ENCODE data around the gene PCDH1.
"Not testable (repeated sequence)": the region's sequence is repeated elsewhere in the genome, so short reads cannot be mapped to it uniquely, and the experiment has no call there.

The PCDH1 gene

DNA sequence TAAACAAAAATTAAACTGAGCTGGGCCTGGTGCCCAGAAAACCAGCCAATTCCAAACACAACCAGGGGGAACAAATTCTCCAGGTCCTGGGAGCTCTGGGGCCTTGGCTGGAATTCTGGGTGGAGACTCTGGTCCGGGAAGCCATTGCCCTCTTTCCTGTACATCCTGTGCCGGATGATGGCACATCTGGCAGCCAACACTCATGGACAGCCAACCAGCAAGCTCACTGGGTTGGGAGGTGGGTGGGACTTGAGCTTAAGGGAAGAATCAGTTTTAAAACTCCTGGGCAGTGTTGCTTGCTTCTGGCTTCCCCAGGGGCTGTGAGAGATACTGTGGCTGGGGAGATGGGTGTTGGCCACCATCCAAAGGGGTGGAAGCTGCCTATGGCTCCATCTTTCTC, 56.1 kb downstream of the PCDH1 start:
- Histone ChIP-seq H3K27me3 (ENCODE audit: control insufficient read depth in 1 of 2, insufficient read depth in 2 of 2, low read length in 2 of 2) (no peaks in the 10 kb centered on the region), H3K9ac (ENCODE audit: low read length) (no peak overlapping the region), H3K36me3 (ENCODE audit: insufficient read depth, low read length) (no peaks in the 10 kb centered on the region), H3K9me3 (ENCODE audit: low read length) (no peaks in the 10 kb centered on the region), H3K4me1 (ENCODE audit: insufficient read depth, low read length) (no peaks in the 10 kb centered on the region), H3K4me3 (ENCODE audit: low read depth in 1 of 2, low read length in 2 of 2) (no peak overlapping the region), H3K27ac (ENCODE audit: low read depth, low read length) (no peak overlapping the region)

DNA sequence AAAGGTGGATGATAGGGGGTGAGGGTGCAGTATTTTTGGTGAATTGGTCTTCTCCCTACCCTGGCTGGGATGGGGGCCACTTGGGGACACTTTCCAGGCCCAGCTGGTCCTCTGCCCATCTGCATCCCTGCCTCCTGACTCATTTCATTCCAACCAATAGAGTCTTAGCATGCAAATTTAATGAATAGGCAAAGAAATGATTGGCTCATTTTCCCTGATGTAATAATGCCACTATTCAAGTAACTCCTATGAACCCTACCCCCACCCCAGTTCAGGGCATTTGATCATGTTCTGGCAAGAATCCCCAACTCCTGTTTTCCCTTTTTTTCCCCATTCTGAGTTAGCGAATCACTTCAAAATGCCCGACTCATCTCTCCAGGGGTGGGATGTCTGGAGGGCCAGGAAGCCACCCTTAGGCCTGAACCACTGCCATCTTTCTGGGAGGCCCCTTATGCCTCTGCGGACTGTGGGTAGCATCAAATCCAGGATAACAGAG, 56.7 kb downstream of the PCDH1 start:
- H3K4me1 ChIP-seq (ENCODE audit: insufficient read depth, low read length) = no peaks in the 10 kb centered on the region
- no peak overlapping the region for H3K9ac ChIP-seq (ENCODE audit: low read length)
- no peaks in the 10 kb centered on the region for H3K27me3 ChIP-seq (ENCODE audit: control insufficient read depth in 1 of 2, insufficient read depth in 2 of 2, low read length in 2 of 2)
- no peaks in the 10 kb centered on the region for H3K36me3 ChIP-seq (ENCODE audit: insufficient read depth, low read length)
- H3K4me3 ChIP-seq (ENCODE audit: low read depth in 1 of 2, low read length in 2 of 2) = no peak overlapping the region
- no peak overlapping the region for H3K27ac ChIP-seq (ENCODE audit: low read depth, low read length)
- no peaks in the 10 kb centered on the region for H3K9me3 ChIP-seq (ENCODE audit: low read length)

DNA sequence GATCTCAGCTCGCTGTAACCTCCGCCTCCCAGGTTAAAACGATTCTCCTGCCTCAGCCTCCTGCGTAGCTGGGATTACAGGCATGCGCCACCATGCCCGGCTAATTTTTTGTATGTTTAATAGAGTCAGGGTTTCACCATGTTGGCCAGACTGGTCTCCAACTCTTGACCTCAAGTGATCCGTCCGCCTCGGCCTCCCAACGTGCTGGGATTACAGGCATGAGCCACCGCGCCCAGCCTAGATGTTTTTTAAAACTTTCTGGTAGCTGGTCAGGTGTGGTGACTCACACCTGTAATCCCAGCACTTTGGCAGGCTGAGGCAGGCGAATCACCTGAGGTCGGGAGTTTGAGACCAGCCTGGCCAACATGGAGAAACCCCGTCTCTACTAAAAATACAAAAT, 57.5 kb downstream of the PCDH1 start:
- not testable (repeated sequence) for H3K4me3 ChIP-seq (ENCODE audit: low read depth in 1 of 2, low read length in 2 of 2); H3K27me3 ChIP-seq (ENCODE audit: control insufficient read depth in 1 of 2, insufficient read depth in 2 of 2, low read length in 2 of 2); H3K4me1 ChIP-seq (ENCODE audit: insufficient read depth, low read length); H3K36me3 ChIP-seq (ENCODE audit: insufficient read depth, low read length); H3K9me3 ChIP-seq (ENCODE audit: low read length); H3K27ac ChIP-seq (ENCODE audit: low read depth, low read length); H3K9ac ChIP-seq (ENCODE audit: low read length)

DNA sequence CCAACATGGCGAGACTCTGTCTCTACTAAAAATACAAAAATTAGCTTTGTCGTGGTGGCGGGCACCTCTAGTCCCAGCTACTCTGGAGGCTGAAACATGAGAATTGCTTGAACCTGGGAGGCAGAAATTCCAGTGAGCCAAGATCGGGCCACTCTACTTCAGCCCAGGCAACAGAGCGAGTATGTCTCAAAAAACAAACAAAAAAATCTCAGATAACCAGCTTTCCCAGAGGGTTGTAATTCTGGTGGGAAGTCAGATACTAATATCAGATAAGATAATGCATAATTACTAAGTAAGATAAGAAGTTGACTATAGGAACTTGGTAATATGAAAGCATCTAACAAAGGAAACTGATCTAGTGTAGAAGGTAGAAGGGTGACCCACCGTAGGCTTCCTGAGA, 60.6 kb downstream of the PCDH1 start:
- Histone ChIP-seq H3K4me3 (ENCODE audit: low read depth in 1 of 2, low read length in 2 of 2) (no peak overlapping the region), H3K4me1 (ENCODE audit: insufficient read depth, low read length) (no peaks in the 10 kb centered on the region), H3K9me3 (ENCODE audit: low read length) (no peaks in the 10 kb centered on the region), H3K36me3 (ENCODE audit: insufficient read depth, low read length) (no peaks in the 10 kb centered on the region), H3K9ac (ENCODE audit: low read length) (no peak overlapping the region), H3K27ac (ENCODE audit: low read depth, low read length) (no peak overlapping the region), H3K27me3 (ENCODE audit: control insufficient read depth in 1 of 2, insufficient read depth in 2 of 2, low read length in 2 of 2) (no peaks in the 10 kb centered on the region)

DNA sequence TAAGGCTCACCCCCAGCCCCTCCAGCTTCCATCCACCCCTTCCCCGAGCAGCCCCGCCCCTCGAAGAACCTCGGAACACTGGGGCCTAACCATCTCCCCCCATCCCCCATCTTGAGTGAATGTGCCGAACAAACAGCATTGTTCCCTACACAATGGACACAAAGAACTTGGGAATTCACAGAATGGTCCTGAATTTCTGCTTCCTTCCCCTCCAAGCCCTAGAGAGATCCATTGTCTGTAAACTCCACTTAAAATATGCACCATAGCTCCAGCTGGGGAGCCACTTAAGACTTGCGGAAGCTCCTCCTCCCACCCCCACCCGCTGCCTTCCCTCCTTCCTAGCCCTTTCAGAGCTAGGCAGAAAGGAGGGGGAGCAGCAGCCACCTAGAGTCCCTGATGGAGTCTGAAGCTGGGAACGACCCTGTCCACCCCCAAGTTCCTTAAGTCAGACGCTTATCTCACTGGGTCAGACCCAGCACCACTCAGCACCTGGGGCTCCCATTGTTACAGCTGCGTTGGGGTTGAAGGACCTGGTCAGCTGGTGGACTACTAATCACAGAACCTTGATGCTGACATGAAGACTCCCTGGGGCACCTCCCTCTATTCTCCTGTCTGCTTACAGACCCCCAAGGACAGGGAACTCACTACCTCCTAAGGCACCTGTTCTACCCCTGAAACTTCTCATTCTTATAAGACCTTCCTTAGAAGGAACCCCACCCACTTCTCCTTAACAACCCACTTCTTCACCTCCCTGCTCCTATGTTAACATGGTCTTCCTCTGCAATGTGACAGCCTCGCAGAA, 61.4 kb downstream of the PCDH1 start:
- Histone ChIP-seq H3K4me3 (ENCODE audit: low read depth in 1 of 2, low read length in 2 of 2) (no peak overlapping the region), H3K4me1 (ENCODE audit: insufficient read depth, low read length) (no peaks in the 10 kb centered on the region), H3K9ac (ENCODE audit: low read length) (no peak overlapping the region), H3K36me3 (ENCODE audit: insufficient read depth, low read length) (no peaks in the 10 kb centered on the region), H3K9me3 (ENCODE audit: low read length) (no peaks in the 10 kb centered on the region), H3K27ac (ENCODE audit: low read depth, low read length) (no peak overlapping the region), H3K27me3 (ENCODE audit: control insufficient read depth in 1 of 2, insufficient read depth in 2 of 2, low read length in 2 of 2) (peaks cover 0 to 4% of the 10 kb centered on the region in 2 donors)

DNA sequence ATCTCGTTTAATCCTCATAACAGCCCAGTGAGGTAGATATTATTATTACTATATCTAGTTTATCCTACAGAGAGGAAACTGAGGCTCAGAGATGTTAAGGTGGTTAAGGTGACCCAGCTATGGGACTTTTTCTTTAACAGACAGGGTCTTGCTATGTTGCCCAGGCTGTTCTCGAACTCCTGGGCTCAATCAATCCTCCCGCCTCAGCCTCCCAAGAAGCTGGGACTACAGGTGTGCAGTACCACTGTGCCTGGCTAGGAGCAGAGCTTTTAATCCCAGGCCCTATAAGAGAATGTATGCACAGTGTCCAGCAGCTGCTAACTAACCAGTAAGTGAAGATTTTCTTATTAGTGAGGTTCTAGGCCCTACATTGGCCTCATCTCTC, 62.4 kb downstream of the PCDH1 start:
- H3K27me3 ChIP-seq (ENCODE audit: control insufficient read depth in 1 of 2, insufficient read depth in 2 of 2, low read length in 2 of 2) = peaks cover 0 to 10% of the 10 kb centered on the region in 2 donors

DNA sequence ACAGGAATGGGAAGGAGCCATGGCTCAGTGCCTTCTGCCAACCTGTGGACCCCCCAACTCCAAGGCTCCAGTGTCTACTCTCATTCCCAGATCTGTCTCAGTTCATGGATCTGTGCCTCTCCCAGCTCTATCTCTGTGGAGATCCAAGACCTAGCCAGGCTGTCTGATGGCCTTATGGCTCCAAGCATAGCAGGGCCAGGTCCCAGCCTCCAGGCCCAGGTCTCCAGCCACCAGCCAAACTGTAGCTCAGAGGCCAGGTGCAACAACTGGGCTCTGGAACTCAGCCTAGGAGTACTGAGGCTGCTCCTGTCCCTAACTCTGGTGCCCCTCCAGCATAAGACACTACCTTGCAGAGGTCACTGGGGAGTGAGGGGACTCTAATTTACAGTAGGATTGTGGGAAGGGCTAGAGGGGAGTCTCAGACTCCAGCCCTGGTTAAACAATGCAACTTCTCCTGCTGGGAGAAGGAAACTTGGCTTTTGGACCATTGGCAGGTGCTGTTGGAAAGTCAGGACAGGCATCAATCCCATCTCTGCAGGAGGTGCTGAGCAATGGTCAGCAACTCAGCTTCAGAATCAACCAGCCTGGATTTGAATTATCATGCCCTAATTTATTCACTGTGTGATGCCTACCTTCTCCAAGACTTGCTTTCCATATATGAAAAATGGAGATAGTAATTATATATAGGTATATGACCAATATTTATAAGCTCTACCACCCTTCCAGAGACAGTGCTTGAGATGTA, 63.0 kb downstream of the PCDH1 start:
- Histone ChIP-seq H3K27ac (ENCODE audit: low read depth, low read length) (no peak overlapping the region), H3K36me3 (ENCODE audit: insufficient read depth, low read length) (no peaks in the 10 kb centered on the region), H3K4me3 (ENCODE audit: low read depth in 1 of 2, low read length in 2 of 2) (no peak overlapping the region), H3K27me3 (ENCODE audit: control insufficient read depth in 1 of 2, insufficient read depth in 2 of 2, low read length in 2 of 2) (peaks cover 0 to 10% of the 10 kb centered on the region in 2 donors), H3K9ac (ENCODE audit: low read length) (no peak overlapping the region), H3K4me1 (ENCODE audit: insufficient read depth, low read length) (no peaks in the 10 kb centered on the region), H3K9me3 (ENCODE audit: low read length) (no peaks in the 10 kb centered on the region)

More for the DNA sequence above, 62.4 kb downstream of the PCDH1 start:
- Histone ChIP-seq H3K4me1 (ENCODE audit: insufficient read depth, low read length) (no peaks in the 10 kb centered on the region), H3K36me3 (ENCODE audit: insufficient read depth, low read length) (no peaks in the 10 kb centered on the region), H3K4me3 (ENCODE audit: low read depth in 1 of 2, low read length in 2 of 2) (no peak overlapping the region), H3K9ac (ENCODE audit: low read length) (no peak overlapping the region), H3K27ac (ENCODE audit: low read depth, low read length) (no peak overlapping the region), H3K9me3 (ENCODE audit: low read length) (no peaks in the 10 kb centered on the region)

DNA sequence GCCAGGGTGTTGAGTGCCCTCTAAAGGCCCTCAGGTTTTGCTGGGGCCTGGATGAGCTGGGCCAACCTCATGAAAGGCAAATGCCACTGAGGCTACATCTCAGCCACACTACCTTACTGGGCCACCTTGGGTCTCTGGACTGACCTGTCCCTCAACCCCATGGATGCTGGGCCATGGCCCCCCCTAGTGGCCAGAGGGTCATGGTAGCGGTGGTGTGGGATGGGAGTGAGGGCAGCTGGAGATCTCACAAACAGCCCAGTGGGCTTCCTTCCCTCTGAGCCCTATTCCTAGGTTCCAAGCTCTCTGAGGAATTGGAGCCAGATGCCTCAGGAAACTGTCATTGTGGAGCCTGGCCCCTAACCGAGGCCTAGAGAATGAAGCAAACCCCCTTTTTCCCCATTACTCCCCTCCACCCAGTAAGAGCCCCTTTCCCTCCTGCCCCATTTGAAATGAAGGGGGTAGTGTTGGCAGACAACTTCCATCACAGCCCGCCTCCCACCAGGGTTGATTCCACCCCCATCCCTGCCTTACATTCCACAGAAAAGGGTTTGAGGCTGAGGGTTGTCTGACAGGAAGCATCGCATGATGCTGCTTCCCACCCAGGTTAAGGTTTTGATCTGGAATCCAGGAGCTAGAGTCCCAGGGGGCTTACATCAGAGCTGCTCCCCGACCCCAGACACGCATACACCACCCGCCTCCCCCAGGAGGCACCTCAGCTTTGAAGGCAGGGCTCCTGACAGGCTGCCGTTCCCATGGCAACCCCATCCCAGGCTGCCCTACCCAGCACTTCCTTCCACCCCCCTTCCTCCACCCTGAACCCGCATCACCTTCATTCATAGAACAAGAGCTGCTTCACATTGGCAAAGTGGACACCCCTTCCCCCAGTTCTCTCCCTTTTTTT, 63.9 kb downstream of the PCDH1 start:
- H3K27ac ChIP-seq (ENCODE audit: low read depth, low read length) = no peak overlapping the region
- peaks cover 0 to 10% of the 10 kb centered on the region in 2 donors for H3K27me3 ChIP-seq (ENCODE audit: control insufficient read depth in 1 of 2, insufficient read depth in 2 of 2, low read length in 2 of 2)
- H3K4me3 ChIP-seq (ENCODE audit: low read depth in 1 of 2, low read length in 2 of 2) = no peak overlapping the region
- no peak overlapping the region for H3K9ac ChIP-seq (ENCODE audit: low read length)
- H3K36me3 ChIP-seq (ENCODE audit: insufficient read depth, low read length) = no peaks in the 10 kb centered on the region
- no peaks in the 10 kb centered on the region for H3K9me3 ChIP-seq (ENCODE audit: low read length)
- H3K4me1 ChIP-seq (ENCODE audit: insufficient read depth, low read length) = no peaks in the 10 kb centered on the region

DNA sequence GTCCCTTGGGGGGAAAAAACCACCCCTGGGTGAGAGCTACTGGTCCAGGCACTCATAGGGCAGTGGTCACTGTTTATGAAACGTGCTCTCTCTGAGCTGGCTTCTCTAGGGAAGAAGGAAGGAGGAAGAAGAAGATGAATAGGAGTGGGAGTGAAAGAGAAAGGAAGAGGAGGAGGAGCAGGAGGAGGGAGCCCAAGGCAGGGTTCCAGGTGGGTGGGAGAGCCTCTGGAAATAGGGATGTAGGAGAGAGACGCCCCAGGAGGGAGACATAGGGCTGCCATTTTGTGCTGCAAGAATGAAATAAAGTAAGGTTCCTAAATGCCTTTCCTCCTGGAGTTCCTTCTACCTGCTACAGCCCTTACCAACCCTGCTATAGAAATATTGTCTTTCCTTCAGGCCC, 65.7 kb downstream of the PCDH1 start:
- no peaks in the 10 kb centered on the region for H3K4me1 ChIP-seq (ENCODE audit: insufficient read depth, low read length)
- no peak overlapping the region for H3K9ac ChIP-seq (ENCODE audit: low read length)
- H3K36me3 ChIP-seq (ENCODE audit: insufficient read depth, low read length) = no peaks in the 10 kb centered on the region
- peaks cover 0 to 10% of the 10 kb centered on the region in 2 donors for H3K27me3 ChIP-seq (ENCODE audit: control insufficient read depth in 1 of 2, insufficient read depth in 2 of 2, low read length in 2 of 2)
- H3K27ac ChIP-seq (ENCODE audit: low read depth, low read length) = no peak overlapping the region
- no peaks in the 10 kb centered on the region for H3K9me3 ChIP-seq (ENCODE audit: low read length)
- no peak overlapping the region for H3K4me3 ChIP-seq (ENCODE audit: low read depth in 1 of 2, low read length in 2 of 2)

DNA sequence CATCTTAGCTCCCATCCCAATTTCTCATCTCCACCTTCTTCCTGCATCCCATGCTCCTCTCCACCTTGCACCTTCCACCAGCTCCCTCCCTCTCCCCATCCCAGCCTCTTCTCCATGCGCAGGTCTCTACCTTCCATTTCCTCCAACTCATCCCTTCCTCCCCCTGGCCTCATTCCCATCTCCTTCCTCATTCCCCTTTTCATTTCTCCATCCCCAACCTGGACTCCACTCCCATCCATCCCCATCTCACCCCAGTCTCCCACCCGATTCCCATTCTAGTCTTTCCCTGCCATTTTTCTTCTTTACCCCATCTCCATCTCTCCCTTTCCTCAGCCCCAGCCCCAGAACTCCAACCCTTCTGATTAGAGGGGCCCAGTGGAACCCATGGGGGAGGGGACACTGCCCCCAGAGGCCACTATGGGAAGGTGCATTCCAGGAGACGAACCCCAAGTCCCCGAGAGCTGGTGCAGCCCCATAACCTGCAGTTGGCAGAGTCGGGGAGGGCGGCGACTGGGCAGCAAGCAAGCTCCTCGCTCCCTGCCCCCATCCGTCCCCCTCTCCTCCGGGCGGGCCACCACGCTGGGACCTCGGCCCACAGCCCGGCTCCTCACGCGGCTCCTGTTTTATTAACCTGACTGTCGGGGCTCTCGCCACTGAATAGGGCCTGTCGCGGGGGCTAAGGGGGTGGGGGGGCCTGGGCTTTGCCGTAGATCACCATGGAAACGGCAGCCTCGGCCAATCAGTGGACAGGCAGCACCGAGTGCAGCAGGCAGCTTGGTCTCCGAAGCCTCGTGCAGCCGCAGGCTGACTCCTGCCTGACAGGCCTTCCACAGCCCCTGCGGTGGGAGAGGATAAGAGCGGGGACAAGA, 66.7 kb downstream of the PCDH1 start:
- Histone ChIP-seq H3K36me3 (ENCODE audit: insufficient read depth, low read length) (no peaks in the 10 kb centered on the region), H3K27ac (ENCODE audit: low read depth, low read length) (no peak overlapping the region), H3K4me1 (ENCODE audit: insufficient read depth, low read length) (no peaks in the 10 kb centered on the region), H3K27me3 (ENCODE audit: control insufficient read depth in 1 of 2, insufficient read depth in 2 of 2, low read length in 2 of 2) (peaks cover 0 to 10% of the 10 kb centered on the region in 2 donors), H3K4me3 (ENCODE audit: low read depth in 1 of 2, low read length in 2 of 2) (no peak overlapping the region), H3K9me3 (ENCODE audit: low read length) (no peaks in the 10 kb centered on the region), H3K9ac (ENCODE audit: low read length) (no peak overlapping the region)
